Activated effector memory CD4-positive, alpha-beta T cell treated with anti-CD3 and anti-CD28 coated beads, Interleukin-2, amount 50 U/mL, for 16 hours (primary cell): Measurements from ENCODE around the gene TFB1M.
"Not testable (repeated sequence)": the region's sequence is repeated elsewhere in the genome, so short reads cannot be mapped to it uniquely, and the experiment has no call there.

Source experiments
- DNase-seq: peaks from one replicate; pipeline ENCODE4 v3.0.0-alpha.2; 2020

Gene TFB1M

DNA sequence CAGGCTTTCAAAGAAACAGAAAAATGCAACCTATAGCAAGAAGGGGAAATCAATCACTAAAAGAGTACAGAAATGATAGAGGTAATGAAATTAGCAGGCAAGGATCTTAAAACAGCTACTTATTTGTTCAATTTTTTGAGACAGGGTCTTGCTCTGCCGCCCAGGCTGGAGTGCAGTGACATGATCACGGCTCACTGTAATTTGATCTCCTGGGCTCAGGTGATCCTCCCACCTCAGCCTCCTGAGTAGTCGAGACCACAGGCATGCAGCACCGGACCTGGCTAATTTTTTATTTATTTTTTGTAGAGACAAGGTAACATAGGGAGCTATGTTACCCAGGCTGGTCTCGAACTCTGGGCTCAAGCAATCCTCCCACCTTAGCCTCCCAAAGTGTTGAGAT is 21.6 kb downstream of the TFB1M start:
- no peak for DNase-seq

DNA sequence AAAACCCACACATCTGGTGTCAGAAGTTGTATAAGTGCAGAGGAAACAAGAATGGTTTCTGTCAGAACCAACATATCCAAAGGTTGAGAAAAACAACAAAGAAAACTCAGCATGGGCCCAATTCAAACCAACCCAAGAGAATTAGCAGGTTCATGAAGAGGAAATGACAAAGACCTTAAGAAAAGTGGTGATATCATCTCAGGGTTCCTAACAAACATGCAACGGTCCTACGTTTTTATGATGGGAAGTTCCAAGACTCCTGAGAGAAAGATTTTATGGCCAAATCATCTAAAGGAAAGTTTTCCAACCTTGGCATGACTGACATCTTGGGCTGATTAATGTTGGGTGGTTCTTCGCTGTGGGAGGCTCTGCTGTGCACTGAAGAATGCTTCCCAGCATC is 23.0 kb downstream of the TFB1M start:
- DNase-seq: no peak

DNA sequence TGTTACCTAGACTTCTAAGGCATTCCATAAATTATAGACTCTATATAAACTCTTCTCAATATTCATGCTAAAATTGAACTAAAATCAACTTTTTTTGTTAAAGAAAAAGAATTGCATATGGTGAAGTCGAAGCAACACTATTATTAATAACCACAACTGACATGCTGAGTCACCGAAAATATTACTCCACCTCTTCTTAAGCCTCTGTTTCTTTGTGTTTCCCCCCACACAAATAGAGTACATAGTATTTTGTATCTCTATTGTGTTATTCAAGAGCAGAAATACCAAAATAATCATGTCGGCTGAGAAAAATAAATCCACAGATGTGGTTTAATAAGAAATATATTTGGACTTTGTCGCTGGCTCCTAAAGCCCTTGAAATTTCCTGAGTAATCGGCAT is 23.8 kb downstream of the TFB1M start:
- DNase-seq: no peak

DNA sequence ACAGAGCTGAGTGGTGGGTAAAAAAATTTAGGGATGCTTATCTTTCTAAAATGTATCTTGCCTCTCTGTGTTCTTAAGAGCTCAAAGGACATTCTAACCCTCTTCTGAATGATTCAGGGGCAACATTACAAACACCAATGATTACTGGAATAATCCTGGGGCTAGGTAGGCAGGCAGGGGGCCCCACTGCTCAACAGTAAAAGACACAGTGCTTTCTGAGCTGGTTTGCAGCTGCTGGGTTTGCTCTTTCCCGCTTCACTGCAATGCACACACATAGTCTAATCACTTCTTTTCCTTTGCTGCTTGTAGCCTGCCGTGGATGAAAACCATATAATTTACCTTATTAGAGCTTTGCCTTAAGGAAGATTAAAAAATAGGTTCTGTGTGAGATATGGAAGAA is 26.5 kb downstream of the TFB1M start:
- no peak for DNase-seq

DNA sequence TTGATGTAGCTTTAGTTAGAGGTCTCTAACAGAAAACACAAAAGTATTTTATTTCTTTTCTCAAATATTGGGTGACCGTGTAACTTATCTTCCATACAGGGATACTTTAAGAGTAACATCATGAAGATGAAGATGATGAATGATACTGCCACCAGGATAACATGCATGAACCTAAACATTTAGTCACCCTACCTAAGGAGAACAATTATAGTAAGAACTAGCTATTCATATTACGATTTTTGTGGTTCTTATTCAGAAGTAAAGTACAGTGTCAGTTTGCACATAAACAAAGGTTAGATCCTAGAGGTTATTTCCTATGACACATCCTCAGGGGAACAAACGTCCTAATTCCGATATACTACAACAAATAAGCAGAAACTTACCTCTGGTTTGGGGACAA is 29.5 kb downstream of the TFB1M start:
- no peak for DNase-seq

DNA sequence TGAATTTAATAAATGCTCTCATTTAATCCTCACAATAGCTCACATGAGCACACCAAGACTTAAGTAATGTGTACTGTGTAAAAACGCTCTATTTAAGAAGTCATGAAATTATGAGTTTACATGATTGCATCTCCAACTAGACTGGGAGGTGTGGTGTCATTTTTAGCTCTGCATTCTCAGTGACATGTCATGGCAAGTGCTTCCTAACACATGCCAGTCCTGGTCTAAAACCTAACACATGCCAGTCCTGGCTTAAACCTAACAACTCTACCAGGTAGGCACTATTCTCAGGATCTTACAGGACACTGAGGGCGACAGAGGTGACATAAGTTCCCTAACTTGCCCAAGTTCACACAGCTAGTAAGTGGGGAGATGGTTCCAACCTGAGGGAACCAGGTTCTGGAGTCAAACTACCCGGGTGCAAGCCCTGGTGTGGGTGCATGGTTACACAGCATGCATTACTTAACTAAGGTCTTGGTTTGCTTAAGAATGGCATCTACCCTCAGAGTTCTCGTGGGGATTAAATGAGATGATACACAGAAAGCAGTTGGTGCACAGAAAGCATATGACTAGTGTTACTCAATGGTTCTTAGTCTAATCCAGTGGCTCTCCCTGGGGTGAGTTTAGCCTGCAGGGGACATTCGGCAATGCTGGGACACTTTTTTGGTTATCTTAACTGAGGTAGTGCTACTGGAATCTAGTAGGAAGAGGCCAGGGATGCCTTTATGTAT is 35.8 kb downstream of the TFB1M start:
- DNase-seq: no peak

DNA sequence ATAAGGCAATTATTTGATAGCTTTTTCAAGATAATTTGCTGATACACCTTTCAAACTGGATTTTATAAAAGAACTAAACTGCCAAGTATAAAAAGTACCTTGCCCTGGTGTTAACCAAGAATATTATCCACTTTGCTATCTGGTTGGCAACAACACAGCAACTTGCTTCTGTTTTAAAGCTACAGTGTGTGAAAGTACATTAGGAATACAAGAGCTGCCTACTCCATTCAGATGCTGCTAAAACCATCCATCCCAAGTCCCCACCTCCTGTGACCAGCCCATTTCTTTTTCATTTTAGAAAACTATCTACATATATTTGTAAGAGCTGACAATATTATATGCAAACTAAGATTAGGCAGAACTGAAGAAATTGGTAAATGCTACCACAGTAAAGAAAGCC is 37.6 kb downstream of the TFB1M start:
- no peak for DNase-seq

DNA sequence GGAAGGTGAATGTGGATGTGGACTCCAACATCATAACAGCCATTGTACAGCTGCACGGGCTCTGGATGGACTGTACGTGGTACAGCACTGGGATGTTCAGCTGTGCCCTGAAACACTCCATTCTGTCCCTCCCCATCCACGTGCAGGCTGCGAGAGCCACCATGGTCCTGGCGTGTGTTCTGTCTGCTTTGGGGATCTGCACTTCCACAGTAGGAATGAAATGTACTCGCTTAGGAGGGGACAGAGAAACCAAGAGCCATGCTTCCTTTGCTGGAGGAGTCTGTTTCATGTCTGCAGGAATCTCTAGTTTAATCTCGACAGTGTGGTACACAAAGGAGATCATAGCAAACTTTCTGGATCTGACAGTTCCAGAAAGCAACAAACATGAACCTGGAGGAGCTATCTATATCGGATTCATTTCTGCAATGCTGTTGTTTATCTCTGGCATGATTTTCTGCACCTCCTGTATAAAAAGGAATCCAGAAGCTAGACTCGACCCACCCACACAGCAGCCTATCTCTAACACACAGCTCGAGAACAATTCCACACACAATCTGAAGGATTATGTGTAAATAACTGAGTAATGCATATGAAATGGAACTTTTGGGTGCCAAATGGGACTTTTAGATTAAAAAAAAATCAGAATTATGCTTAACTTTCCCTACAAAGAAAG is 38.3 kb downstream of the TFB1M start:
- no peak for DNase-seq

DNA sequence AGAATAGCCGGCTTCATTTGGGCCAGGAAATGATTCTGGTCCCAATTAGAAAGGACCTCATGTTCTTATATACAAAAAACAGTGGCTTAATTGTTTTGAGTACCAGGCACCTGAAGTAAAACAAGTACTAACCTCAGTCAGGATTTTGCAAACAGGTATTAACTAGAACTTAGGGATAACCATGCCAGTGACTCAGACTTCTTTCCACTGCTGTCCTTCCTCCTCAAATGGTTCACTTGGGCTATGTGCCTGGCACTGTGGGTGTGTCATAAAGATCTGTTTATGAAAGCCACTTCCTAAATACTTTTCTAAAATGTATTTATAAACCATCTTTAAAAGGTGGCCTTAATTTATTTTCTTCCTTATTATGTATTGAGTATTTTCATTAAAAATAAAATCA is 39.8 kb downstream of the TFB1M start:
- DNase-seq: no peak

DNA sequence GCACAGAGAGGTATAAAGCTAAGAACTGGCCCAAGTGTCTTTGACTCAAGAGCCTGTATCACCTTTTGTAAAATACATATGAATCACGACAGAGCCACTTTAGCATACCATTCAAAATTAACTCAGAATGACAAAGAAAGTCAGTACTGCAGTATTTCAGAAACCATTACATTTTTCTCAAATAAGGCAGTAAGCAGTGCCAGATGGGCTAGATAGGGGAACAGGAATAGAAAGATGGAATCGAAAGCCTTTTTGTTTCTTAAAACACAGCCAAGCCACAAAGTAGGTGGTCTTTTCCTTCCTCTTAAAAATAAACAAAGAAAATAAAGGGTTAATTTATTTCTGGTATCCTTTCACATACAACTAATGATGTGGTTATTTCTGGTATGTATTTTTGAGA is 40.2 kb downstream of the TFB1M start:
- DNase-seq: no peak

DNA sequence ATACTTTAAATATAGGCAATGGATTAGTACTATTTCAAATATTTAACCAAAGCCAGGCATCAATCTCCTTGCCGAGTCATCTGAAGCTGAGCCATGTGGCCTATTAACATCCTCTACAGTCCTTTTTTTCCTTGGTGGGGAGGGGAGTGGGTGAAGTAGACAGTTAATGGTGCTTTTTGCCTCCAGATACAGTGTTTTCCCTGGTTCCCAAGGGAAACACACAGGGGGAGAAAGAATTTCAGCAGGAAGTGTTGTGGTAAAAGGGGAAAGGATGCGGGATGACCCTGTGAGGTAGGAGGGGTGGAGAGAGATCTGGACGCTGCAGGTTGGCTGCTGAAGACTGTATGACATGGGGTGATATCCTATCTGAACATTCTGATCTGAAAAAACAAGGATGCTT is 40.9 kb downstream of the TFB1M start:
- no peak for DNase-seq

DNA sequence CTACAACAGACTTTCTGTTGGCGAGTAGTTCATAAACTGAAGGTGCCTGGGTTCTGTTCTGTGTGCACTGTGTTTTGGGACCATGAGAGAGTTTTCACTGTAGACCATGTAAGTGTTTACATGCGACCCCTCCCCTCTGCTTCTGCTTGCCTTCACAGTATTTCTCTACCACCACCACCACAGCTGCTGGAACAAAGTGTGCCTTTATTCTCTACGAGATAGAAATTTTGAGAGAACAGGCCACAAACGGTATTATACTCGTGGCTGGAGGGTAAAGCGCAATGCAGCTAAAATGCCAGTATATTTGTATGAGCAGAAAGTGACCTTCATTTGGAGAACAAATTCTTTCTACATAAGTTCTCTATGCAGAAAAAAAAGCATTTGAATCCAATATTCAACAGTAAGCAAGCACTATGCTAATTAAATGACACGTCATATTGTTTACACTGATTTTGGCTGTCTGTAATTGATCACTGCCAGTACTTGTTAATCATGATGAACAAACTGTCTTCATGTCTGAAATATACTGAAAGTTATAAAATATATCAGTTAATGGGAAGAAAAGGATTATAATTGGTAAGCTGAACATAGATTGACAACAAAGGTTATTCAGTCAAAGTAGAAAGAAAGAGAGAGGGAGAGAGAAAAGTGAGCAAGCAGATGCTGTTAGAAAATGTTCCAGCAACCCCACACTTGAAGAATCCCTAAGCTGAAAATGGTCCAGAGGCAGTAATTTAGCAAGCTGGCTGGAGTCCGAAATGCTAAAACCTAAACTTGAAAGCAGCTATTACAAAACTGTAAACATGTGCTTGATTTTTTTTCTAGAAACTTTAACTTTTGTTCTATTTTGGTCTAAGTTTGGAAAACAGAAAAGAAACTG is 41.7 kb downstream of the TFB1M start:
- DNase-seq: no peak

DNA sequence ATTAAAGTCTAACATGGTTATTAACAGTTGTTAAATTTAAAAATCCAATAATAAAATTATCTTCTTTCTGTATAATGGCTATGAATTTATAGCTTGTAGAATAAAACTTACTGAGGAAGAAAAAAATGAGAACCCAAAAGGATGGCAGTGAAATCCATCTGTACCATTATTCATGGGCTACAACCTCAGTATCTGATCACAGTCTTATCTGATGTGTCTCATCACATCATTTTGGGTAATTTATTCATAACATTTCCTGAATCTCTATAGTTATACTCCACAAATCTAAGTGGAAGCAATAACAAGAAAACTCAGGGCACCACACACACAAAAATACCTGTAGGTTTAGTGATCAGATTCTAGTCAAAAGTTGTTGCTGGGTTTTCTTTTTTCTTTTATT is 43.1 kb downstream of the TFB1M start:
- DNase-seq: no peak

DNA sequence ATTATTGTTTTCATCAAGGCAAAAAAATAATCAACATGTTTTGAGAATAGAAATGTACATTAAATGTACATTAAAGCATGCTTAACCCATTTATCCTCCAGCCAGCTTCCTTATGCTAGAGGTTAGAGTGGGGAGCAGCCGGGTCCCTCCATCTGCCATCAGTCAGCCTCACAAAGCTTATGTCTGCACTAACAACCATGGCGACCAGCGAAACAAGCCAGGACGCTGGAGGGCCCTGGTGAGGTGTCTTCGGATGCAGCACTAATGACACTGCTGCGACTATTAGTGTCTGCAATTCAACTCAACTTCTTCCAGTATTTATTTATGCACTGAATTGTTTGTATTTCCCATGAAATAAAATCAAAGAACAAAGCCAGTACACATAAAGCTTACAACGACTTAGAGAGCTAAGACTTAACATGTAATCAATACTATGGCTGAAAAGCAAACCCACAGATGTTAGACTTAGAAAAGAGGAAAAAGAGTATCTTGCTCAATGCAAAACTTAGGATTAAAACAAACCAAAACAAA is 43.7 kb downstream of the TFB1M start:
- DNase-seq: no peak

DNA sequence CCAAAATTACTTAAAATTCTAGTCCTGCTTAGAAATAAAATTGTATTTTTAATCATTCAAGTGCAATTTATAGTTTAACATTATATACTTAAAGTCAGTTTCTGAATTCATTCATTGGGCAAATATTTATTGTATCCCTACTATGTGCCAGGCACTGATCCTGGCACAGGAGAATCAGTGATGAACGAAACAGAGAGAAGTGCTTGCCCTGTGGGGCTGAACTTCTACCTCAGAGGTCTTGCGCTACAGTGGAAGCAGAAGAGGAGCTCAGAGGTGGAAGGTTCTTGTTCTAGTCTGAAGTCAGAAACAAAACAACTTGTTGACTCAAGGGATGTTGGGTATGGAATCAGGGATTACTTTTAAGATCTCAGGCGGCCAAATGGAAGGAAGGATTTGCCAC is 44.5 kb downstream of the TFB1M start:
- DNase-seq: no peak

DNA sequence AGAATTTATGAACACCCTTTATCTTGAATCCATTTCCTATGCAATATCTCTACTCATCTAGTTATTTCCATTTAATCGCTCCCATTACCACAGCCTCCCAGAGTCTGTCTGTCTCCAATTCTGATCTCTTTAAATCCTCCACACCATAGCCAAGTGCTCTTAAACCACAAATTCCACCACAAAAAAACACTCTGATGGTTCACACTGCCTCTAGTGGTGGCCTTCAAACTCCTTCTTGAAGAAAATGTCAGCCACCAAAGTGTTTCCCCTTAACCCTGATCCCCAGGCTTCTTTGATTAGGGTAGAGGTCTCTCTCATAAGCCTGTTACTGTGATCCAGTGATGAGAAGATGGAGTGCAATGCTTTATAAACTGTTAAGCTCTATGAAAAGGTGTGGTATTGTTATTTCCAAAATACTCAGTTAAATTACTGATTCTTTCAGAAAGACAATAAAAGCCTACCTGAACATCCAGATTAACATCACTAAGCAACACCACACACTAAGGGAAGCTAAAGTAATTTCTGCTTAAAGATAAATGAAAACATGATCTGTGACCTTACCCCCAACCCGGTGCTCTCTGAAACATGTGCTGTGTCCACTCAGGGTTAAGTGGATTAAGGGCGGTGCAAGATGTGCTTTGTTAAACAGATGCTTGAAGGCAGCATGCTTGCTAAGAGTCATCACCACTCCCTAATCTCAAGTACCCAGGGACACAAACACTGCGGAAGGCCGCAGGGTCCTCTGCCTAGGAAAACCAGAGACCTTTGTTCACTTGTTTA is 46.0 kb downstream of the TFB1M start:
- not testable (repeated sequence) for DNase-seq

DNA sequence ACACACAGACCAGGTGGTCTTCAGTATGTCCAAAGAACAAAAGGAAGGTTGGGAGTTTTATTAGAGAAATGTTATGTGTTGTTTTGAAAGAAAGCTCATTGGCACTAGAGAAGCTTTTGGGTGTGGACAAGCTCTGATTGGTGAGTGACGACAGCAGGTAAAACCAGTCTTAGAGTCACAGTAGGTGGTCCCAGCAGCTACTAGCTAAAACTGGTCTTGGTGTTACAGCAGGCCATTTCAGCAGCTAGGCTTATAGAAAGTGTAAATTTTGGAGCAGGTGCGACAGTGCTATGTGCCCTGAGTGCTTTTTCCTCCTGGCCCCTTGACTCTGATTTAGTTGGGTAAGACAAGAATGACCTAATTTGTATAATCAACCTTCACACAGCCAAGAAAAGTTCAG is 46.9 kb downstream of the TFB1M start:
- no peak for DNase-seq

DNA sequence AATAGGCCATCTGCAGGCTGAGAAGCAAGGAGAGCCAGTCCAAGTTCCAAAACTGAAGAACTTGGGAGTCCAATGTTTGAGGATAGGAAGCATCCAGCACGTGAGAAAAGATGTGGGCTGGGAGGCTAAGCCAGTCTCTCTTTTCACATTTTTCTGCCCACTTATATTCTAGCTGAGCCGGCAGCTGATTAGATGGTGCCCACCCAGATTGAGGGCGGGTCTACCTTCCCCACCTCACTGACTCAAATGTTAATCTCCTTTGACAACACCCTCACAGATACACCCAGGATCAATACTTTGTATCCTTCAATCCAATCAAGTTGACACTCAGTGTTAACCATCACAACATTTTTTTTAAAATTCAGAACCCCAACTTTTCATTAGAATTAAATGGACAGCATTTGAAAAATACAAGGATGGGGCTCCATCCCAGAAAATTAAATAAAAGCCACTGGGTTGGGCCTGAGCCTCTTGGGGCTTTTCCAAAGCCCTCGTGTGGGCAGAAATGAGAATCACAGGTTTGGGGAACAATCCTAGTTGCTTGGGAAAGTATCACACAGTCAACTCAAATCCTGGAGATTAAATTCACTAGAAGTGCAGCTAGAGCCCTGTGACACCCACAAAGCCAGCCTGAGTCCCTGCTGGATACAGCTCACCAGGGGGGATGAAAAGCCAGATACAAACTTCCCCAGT is 48.3 kb downstream of the TFB1M start:
- no peak for DNase-seq

DNA sequence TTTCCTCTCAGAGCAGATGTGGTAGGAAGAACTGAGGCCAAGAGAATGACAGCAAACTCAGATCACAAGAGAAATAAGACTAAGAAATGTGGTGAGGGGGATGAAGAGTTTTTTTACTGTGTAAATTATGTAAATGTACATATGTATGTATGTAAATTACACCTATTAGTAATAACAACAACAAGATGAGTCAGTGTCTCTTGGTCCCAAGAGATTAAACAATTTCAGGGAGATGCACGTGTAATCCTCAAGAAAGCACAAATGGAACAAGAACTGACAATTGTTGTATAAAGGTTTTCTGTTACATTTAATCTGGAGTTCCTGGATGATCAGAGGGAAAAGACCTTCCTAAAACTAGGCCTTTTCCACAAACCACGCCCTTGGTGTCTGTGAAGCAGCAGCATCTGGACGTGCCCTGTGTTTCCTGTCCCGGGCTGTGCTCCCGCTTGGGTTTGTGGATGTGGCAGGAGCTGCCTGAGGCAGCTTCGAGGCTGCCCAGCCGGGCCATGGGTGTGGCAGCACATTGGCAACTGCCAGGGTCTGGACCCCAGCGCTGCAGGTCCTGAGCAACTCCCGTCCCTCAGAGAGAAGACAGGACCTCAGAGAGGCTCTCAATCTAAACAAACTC is 49.5 kb downstream of the TFB1M start:
- no peak for DNase-seq

DNA sequence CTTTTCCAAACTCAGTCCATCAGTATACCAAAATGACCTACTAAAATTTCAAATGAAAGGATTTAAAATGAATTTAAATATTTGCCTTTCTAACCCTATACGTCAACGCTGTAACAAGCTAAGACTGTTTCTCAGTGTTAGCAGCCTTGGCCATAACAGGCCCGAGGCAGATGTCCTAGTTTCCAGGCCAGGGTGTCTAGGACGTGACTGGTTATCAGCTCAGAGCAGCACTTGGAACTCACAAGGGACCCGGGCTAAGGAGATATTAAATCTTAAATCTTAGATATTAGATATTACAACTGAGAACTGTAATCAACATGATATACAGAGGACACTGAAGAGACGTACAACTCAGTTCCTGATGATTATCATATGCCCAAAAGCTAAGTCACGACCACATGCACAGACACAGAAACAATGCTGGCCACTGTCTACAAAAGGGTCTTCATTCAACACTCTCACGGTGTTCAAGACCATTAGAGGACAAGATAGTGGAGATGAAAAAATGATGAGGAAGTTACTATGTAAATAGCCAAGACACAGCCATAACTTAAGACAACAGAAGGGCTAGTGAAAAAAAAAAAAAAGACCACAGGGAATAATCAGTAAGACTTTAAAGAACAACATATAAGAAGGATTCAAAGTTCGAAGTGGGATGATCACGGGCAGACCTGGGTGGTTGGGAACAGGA is 50.8 kb downstream of the TFB1M start, which contains the start of gene CLDN20:
TSS of gene CLDN20 (plus strand) at position 641 of the 691 bp plus-strand sequence. CDS start 11,707 bp downstream, outside the sequence.
- no peak for DNase-seq

DNA sequence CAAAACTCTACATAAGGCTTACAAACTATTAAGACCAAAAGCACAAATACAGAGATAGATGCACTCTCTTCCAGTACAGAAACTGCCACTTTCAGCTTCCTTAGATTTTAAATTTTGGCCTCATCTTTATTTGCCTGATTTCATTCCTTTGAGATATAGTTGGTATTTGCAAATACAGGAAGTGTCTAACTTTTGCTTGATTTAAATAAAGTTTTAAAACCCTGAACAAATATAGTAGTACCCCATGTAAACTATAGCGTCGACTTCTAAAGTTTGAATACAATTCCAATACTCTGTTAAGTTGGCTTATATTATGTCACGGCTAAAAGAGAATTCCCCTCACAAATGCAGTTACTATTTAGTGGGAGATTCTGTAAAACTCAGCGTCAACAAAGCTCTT is 51.6 kb downstream of the TFB1M start:
- DNase-seq: no peak
